Stimulated activated CD8-positive, alpha-beta memory T cell treated with anti-CD3 and anti-CD28 coated beads, Interleukin-7, amount 100 ng/mL, for 4 hours (primary cell): ENCODE measurements around the gene SAMD13.

Experiments used
- DNase-seq, 2 donors: peaks; one replicate each; pipeline ENCODE4 v3.0.0-alpha.2; 2020; ENCODE audit warnings: low read depth in 2 of 2

Gene SAMD13

DNA sequence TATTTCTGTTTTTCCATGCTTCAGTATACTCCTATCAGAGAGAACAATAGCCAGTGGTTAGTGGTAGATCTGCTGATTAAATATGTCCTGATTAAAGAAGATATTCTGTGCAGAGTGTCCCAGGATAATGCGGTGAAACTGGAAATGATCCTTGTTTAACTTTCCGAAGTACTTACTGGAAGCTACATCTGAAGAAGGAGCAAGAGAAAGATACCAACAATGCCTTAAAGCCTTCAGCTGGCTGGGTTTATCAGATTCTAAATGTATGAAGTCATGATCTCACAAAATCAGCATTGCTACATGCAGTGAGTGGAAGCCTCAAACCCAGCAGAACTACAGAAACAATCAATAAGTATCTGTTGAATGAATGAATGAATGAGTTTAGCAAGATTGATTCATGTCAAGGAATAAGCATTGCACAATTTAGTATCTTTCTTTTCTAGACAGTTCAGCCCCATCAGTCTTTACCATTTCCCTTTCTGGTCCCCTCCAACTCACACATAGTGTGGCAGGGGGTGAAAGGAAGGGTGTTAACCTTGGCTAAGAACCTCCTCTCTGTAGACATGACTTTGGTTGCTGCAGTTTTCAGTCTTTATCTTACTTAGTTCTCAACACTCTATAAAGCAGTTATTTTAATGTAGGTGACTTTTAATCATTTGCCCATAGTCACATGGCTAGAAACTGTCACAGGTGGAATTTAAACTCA is 72.1 kb downstream of the SAMD13 start:
- no peak for DNase-seq

DNA sequence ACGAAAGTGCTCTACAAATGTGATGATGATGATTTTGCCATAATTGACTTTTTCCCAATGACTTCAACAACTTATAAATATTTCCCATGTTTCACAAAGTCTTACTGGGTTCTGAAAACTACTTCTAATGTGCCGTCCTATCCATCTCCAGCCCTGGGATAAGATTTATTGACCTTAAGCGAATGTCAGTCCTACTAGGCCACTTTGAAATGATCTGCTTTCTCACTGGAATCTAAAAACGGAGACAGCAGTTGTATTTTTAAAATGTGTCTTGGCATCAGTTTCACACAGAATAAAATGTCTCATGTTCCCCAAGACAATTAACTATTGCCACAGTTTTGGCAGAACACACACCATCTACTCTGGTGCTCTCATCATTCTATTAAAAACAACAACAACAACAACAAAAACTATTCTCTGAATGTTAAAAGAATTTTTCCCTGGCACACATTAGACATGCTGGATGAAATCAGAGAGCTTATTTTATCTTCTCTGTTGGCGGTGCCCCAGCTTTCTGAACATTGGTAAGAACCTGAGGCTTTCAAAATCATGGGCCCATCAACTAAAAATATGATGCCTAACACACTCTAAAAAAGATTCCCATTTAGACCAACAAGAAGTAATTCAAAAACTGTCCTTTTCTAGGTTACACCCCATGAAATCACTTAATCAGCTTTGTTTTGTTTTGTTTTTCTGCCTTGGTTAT is 73.6 kb downstream of the SAMD13 start:
- no peak for DNase-seq

DNA sequence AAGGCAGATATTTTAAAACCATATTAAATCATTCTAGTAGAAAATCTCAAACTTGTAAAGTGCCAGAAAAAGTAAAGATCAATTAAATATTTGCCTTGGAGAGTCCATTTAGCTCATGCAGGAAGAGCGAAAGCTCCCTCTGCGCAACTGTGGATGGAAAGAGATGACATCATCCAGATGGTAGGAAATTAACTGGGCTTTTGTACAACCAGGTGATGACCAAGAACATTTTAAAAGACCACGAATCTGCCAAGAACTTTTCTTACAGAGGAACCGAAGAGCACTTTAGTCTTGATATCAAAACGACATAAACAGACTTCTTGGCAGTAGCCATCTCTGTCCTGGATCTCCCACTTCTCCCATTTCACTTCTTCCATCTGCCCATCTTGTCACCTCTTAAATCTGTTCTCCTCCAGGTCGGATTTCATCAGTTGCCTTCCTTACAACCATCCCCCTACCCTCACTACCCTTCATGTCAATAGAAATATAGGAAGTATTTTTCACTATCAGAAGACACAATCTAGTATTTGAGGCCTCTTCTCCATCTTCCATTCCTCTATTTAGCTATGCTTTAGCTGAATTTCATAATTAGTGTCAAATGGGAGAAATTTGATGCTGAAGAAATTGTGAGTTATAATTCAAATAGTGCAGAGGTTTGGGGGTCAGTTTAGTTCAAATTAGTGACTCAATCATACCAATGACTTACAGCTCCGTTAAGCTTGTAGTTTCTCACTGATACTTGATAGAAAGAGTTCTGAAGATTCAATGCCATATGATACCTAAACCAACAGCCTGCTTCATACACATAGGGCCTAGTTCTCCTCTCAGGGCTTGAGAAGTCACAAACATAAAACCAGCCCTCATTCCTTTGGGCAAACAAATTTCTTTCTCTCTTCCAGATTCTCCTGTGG is 74.7 kb downstream of the SAMD13 start:
- no peak for DNase-seq

DNA sequence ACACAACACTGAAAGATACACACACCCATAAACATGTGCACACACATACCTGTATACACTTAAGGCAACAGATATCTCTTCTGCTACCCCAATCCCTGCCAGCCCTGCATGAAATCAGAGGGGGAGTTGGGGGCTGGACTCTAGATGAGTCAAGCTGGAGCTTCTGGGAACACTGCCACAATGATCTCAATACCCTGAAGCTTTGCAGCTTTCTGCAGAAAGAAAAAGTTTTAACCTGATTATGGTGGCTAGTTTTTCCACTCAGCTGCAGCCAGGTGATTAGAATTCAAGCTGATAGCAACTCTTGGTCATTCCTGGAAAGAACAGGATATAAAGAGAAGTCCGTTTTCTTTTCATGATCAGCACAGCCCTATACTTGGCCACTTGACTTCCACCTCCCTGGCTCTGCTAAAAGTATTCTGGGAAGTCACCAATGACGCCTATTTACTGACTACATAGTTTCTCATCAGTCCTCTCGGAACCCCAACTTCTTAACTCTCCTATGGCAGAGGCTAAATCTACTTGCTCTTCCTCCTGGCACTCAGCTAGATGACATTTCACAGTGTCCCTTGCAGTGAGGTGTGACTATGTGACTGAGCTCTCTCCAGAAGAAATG is 76.1 kb downstream of the SAMD13 start:
- DNase-seq, result no peak

DNA sequence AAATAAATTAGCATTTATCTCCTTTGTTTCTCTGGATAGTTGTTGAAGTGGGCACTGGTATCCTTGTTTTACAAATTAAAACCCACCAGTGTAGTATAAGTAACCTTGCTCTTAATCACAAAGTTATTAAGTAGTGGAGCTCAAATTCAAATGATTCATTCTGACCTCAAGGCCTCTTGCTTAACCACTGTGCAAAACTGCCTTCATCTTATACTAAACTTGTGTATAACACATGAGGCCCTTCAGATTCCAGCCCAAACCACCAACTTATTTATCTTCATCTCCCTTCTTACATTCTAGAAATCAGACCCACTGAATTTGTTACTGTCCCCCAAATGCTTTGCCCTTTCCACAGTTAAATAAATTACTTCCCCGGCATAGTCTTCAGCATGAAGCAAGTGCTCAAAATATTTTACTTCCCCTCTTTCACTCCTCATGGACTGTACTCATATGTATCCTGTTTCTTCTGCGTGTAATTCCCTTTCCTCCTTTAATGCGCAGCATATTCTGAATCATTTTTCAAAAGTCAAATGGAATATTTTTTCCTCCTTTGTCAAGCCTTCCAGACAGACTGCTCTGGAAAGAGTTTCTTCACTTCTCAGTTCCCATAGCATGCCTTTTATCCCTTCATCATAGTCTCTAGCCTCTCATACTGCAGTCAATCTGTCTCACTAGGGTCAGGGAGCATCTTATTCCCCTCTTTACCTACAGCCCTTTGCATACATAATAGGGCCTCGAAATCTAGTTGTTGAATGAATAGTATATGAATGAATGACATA is 77.8 kb downstream of the SAMD13 start:
- no peak for DNase-seq

DNA sequence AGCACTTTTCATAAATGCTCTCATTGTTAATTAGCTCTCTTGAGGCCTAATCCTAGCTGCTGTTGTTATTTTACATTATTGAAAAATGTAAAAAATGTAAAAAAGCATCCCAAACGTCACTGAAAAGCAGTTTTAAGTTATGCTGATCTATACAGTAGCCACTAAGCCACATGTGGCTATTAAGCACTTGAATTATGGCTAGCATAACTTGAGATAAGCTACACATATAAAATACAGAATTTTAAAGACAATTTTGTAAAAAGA is 78.3 kb downstream of the SAMD13 start:
- no peak for DNase-seq

DNA sequence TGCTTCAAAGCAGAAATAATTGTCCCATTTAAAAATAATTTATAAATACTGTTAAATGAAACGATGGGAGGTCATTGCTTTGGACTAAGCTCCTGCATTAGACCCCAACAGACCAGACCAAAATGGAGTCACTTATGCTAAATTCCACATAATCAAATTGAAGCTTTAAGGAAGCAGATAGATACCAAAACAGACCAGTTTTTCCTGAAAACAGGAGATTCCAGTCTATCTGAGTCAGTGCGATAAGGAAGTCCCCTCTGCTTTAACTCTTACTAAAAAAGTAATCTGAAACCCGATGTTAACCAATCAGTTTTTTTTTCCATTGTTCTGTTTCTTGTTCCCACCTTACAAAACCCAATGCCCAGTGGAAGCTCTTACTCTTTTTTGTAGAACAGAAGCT is 80.6 kb downstream of the SAMD13 start:
- DNase-seq, result no peak

DNA sequence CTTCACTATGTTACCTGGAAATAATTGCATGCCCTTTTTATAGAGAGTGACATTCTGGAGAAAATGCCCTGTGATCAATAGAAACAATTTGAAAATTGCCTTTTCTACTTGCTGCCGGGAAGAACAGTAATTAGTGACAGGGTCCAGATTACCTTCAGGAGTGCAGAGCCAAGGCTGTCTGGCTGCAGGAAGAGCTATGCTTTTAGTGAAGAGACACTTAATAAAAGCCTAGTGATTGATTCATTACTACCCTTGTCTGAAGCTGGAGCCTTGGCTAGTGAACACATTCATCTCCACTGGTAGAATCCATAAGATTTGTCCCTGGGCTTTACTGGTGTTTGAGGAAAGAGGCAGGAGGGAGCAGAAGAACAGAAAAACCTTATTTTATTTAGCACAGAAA is 83.8 kb downstream of the SAMD13 start:
- DNase-seq, result no peak

DNA sequence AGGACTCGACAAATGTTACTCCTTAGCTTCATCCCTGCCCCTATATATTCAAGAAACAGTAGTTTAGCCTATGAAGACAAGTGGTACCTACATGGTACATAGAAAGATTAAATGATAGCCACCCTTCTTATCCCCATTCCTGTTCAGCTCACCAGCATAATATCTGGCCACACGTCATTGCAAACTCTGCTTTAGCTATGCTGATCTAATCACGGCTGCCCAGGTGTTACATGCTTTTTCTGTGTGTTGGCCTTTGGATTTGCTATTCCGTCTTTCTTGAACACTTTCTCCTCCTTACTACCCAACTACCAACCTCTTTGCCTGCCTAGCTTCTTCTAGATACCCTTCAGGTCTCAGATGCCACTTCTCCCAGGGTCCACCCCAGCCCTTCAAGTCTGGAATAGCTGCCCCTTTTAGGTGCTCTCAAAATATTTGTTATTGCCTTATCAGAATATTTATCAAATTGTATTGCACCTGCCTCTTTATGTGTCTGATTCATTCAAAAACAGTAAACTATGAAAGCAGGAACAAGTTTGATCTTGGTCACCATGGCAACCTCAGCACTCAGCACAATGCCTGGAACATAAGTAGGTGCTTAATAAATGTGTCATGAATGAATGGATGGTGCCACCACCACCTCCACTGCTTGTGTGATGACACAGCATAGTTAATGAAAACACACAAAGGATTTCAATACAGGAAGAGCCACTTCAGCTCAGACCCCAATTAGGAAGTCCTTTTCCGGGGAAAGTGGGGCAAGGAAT is 85.4 kb downstream of the SAMD13 start:
- no peak for DNase-seq

DNA sequence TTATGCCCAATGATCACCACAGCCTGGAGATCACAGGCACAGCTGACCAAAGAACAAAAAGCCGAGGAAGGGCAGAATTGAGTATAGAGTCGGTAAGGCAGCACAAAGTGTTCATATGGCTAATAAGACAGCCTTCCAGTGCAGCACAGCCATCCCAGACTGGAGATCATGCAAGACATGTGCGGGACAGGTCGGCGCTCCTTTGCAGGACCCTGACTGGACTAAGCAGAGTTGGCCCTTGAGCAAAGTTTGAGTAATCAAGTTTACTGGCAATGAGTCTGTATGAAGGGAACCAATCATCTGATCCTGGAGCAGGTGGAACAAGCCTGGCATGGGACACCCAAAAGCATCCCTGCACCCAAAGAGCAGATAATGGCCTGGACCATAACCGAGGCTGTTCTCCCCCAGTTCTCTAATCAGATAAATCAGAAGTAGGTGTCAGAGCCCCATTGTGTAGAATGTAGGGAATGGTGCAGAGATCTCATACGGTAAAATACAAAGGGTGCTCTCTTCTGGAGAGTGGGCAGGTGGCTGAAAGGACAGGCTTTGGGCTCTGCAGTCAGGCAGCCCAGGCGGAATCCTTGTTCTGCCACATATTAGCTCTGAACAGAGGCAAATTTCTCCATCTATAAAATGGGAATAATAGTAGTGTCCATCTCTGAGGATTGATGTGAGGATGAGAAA is 86.1 kb downstream of the SAMD13 start:
- no peak for DNase-seq

DNA sequence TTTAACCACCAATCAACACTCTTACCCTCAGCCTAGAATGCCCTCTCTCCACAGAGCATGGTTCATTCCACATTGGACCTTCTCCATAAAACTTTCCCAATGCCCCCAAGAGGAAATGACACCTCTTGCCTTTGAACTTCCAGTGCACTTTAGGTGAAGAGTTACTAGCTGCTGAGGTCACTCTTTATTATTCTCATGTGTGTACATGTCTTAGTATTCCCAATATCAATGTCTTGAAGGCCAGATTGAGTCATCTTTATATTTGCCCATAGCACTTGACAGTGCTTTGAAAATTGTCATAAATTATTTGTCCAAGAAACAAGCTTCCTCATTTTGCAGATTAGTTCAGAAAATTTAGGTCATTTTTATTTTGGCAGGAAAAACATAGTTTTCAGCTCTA is 88.7 kb downstream of the SAMD13 start:
- DNase-seq, result no peak

DNA sequence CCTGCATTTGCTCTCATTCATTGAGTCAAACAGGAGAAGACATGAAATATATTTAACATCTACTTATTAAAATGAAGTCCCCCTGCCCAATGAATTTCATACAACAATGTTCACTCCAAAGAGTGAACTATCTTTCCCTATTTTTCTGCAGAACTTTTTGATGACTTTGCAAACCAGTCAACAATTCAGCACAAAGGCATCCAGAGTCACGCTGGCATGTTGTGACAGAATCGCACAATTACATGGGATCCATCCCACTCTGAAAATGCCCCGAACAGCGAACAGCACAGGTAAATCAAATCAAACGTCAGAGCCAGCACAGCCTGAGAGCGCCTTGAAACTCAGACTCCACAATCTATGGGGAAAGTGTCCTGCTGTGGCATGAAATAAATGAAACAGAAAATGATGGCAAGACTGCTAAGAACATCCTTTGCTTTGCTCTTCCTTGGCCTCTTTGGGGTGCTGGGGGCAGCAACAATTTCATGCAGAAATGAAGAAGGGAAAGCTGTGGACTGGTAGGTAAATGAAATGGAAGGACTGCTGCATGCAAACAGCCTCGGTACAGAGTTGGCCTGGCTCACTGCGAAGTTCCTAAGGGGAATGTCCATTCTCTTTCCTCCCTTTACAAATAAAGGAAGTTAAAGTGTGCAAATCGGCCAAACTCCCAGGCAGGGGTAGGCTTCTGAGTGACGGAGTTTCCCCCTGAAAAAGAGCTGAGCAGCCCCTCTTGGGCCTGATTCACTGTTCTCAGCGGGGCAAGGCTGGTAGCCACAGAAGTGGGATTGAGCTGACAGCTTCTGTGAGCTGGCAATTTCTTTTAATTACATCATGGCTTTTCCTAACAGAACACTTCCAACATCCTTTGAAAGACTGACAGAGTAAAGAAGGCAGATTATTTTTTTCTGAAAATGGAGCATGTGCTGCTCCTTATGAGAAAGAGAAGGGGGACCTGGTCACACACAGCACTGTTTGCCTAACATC is 97.0 kb downstream of the SAMD13 start, which contains the start of gene DNASE2B:
Gene DNASE2B (plus strand): TSS at position 310 of the 981 bp plus-strand sequence. CDS start 81 bp downstream, at position 391.
- DNase-seq, result no peak
